HG02870 (cell line): Measurements from ENCODE around the gene IL2RA.

Experiments
- ATAC-seq: cut with Tn5 transposase; IDR thresholded peaks from one replicate; pipeline ENCODE4 v1.9.1; 2021; ENCODE audit warnings: mild to moderate bottlenecking, moderate library complexity; ENCODE audit not compliant: unreplicated experiment

The IL2RA gene

GRCh38 chr10:6061056-6061455 is 1.1 kb downstream of the IL2RA start:
- ATAC-seq = no peak

GRCh38 chr10:6059506-6059905 is 2.7 kb downstream of the IL2RA start:
- ATAC-seq = no peak

GRCh38 chr10:6058682-6059475 is 3.3 kb downstream of the IL2RA start:
- peak; percentile 47 for ATAC-seq

GRCh38 chr10:6056411-6057135 is 5.6 kb downstream of the IL2RA start:
- no peak for ATAC-seq

- ATAC-seq = no peak
These were observed 6.2 kb downstream of the IL2RA start for GRCh38 chr10:6055929-6056328.

GRCh38 chr10:6054884-6055283 is 7.3 kb downstream of the IL2RA start:
- ATAC-seq = no peak

GRCh38 chr10:6053816-6054631 is 8.1 kb downstream of the IL2RA start:
- ATAC-seq = no peak

- ATAC-seq = no peak
These were observed 8.9 kb downstream of the IL2RA start for GRCh38 chr10:6053303-6053702.

- no peak for ATAC-seq
These were observed 9.6 kb downstream of the IL2RA start for GRCh38 chr10:6052247-6053221.

GRCh38 chr10:6050801-6051445 is 11.2 kb downstream of the IL2RA start:
- peak; percentile 70 for ATAC-seq

- no peak for ATAC-seq
These were observed 13.2 kb downstream of the IL2RA start for GRCh38 chr10:6049031-6049400.

- no peak for ATAC-seq
These were observed 13.7 kb downstream of the IL2RA start for GRCh38 chr10:6048281-6049030.

GRCh38 chr10:6047847-6048246 is 14.3 kb downstream of the IL2RA start:
- ATAC-seq = no peak

- no peak for ATAC-seq
These were observed 15.2 kb downstream of the IL2RA start for GRCh38 chr10:6046773-6047611.

GRCh38 chr10:6045878-6046772 is 16.0 kb downstream of the IL2RA start:
- no peak for ATAC-seq

- ATAC-seq = peak; percentile 36
These were observed 16.8 kb downstream of the IL2RA start for GRCh38 chr10:6045314-6045848.

- ATAC-seq = peak; percentile 46
These were observed 17.3 kb downstream of the IL2RA start for GRCh38 chr10:6044751-6045313.
